Measurements from ENCODE around the gene DISP1. TPM values are rescaled to one million over a fixed set of nuclear protein-coding genes. Genes with fewer than 3 reads are reported as not detected.

DISP1 gene
- 31.1 TPM for total RNA-seq
- long read RNA-seq, full-length matches to known transcripts, result 2 of 17 reads
- long read RNA-seq, partial matches to known transcripts, result 4 of 17 reads
- long read RNA-seq, other reads (novel, unspliced or antisense), result 11 of 17 reads

GRCh38 chr1:222814536-222815439 is at the start of gene DISP1:
Gene DISP1 (plus strand): TSS chr1:222815039. CDS start chr1:222942824, 127,785 bp downstream.
- ATAC-seq (peak; percentile 96 to 98), DNase-seq (peak; percentile 90)
- intact Hi-C loops (cut with DNase I), result no loop called here
- Histone ChIP-seq H3K9me3 (no peaks in the 10 kb centered on the region), H3K4me3 (peak within 1 kb of the TSS; percentile 86), H3K27me3 (ENCODE audit: low read depth) (no peaks in the 10 kb centered on the region), H3K4me1 (peaks cover 33% of the 10 kb centered on the region), H3K36me3 (no peaks in the 10 kb centered on the region), H3K27ac (peak within 1 kb of the TSS; percentile 88)
- no peak for TF ChIP-seq CTCF (IDR thresholded peaks at IDR 0.05)

- DNase-seq, result no peak
- Histone ChIP-seq H3K27me3 (ENCODE audit: low read depth) (no peaks in the 10 kb centered on the region), H3K4me1 (peaks cover 6% of the 10 kb centered on the region), H3K27ac (no peak overlapping the region), H3K9me3 (peaks cover 11% of the 10 kb centered on the region), H3K36me3 (no peaks in the 10 kb centered on the region), H3K4me3 (no peak overlapping the region)
- no peak for TF ChIP-seq CTCF (IDR thresholded peaks at IDR 0.05)
- ATAC-seq, result no peak
- intact Hi-C loops (cut with DNase I), result no loop called here
Observed at GRCh38 chr1:222767152-222767571, 47.7 kb upstream of the DISP1 start.

GRCh38 chr1:222768592-222768991 is 46.2 kb upstream of the DISP1 start:
- no peak overlapping the region for H3K27ac ChIP-seq
- H3K36me3 ChIP-seq, result no peaks in the 10 kb centered on the region
- H3K4me1 ChIP-seq, result peaks cover 6% of the 10 kb centered on the region
- no peak for DNase-seq
- TF ChIP-seq CTCF (IDR thresholded peaks at IDR 0.05), result no peak
- intact Hi-C loops (cut with DNase I), result no loop called here
- no peak for ATAC-seq
- H3K4me3 ChIP-seq, result no peak overlapping the region
- peaks cover 11% of the 10 kb centered on the region for H3K9me3 ChIP-seq
- H3K27me3 ChIP-seq (ENCODE audit: low read depth), result no peaks in the 10 kb centered on the region

- ATAC-seq, result no peak
- intact Hi-C loops (cut with DNase I), result no loop called here
Observed at GRCh38 chr1:222769181-222769580, 45.7 kb upstream of the DISP1 start.

More at GRCh38 chr1:222769181-222769580, 45.7 kb upstream of the DISP1 start:
- no peak for TF ChIP-seq CTCF (IDR thresholded peaks at IDR 0.05)
- Histone ChIP-seq H3K4me1 (peaks cover 10% of the 10 kb centered on the region), H3K27me3 (ENCODE audit: low read depth) (no peaks in the 10 kb centered on the region), H3K36me3 (no peaks in the 10 kb centered on the region), H3K9me3 (peaks cover 11% of the 10 kb centered on the region), H3K27ac (no peak overlapping the region), H3K4me3 (no peak overlapping the region)
- DNase-seq, result no peak
